Activated T-helper 9 cell treated with anti-CD3 and anti-CD28 coated beads, Interleukin-2, amount 50 U/mL, for 16 hours (primary cell): ENCODE data around the gene SPRN.
"Not testable (repeated sequence)": the region's sequence is repeated elsewhere in the genome, so short reads cannot be mapped to it uniquely, and the experiment has no call there.

Source experiments
- DNase-seq: peaks from one replicate; pipeline ENCODE4 v3.0.0-alpha.2; 2020; ENCODE audit warnings: low read depth

The SPRN gene

DNA sequence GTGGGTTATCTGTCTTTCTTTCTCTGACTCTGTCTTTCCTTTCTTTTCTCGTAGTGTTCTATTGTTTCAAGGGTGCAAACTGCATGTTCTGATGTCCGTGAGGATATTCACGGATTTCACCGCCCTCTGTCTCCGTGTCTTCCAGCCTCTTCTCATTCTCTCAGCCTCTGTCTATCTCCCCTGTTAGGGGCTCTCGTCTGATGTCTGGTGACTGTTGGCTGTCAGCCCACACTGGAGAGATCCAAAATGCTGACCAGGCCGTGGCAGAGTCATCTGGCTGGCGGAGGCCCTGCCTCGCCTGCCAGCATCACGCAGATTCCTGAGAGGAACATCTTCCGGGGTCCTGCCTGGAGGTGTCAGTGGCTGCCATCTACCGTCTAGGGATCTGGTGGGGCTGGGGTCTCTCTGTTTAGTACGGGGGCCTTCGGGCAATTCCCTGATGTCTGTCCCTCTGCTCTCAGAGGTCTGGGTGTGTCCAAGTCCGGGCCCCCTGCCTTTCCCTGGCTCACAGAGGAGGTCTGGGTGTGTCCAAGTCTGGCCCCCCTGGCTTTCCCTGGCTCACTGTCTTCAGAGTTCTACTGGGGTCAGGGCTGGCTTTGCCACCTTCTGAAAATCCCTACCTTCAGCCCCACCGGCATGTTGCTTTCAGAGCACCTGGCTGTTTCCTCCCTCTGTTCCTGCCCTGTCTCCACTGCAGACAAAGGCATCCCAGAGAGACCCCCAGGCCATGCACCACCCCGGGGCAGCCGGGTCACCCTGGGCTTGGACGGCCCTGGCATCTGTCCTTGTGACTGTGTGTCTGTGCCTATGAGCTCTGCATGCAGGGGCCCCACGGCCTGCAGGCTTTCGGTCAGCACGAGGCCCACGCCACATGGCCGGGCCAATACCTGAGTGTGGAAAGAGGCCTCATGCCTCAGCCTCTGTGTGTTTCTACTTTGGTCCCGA, 15.4 kb upstream of the SPRN start:
- DNase-seq: no peak

DNA sequence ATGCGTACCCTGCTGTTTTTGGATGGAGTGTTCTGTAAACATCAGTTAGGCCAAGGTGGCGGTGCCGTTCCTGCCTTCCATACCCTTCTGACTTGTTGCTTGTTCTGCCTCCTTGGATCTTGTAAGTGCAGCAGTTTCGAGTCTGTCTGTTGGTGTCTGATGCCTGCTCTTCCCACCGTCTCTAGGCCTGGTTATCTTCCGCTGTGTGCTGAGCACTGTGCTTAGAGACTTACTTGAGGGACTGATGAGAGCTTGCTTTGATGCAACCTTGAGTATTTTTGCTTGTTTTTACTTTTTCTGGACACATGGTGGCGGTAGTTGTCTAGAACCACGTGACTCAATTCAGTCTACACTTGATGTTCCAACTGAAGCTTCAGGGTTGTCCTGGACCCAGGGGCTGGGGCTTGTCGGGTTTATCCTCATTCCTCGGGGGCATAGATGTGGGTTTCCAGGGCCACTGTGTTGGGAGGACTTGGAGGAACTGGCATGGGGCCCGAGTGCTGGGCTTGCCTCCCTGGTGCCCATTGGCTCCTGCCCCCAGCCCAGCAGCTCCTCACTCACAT, 14.4 kb upstream of the SPRN start:
- no peak for DNase-seq

DNA sequence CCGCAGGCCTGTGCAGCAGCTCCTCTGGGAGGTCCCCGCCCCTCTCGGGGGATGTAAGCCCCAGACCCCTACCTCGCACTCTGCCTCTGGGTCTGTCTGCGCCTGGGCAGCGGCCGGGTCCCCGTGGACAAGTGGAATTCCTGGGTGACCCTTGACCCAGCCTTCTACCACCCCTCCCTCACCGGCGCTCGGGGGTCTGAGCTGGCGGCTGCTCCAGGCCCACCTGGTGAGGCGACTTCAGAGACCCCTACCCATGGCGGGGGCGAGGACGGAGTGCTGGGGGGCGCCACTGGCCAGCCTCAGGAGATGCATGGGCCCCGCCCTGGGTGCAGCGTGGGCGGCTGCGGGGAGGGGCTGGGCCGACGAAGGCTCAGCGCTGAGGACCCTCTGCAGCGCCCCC, 8.4 kb upstream of the SPRN start:
- DNase-seq: not testable (repeated sequence)

DNA sequence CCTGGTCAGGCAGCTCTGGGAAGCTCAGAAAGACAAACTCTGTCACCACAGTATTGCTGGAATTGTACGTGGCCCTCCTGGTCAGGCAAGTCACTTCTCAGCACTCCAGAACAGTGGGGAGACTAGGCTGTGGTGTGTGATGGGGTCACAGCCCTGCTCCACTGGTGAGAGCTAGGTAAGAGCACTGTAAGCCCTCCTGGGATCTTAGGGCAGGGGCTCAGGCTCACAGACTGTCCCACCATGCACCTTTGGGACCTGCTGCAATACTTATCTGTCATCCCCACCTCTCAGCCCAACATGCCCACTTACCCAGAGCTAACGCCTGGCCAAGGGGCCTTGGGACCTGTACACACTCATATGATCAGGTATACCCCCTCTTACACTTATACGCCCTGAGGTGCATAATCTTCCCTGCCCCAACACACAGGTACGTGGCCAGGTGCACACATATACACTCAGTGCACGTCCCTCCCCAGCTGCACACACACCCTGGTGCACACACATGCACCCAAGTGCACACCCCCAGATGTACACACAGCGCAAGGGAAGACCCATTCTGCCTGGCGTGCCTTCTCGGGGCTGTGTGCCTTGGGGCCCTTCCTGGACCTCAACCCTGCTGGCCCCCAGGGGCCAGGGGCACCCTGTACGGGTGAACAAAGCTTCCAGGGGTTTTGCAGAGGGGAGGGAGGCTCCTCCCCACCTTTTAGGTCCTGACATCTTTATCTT, 7.6 kb upstream of the SPRN start:
- DNase-seq: not testable (repeated sequence)

DNA sequence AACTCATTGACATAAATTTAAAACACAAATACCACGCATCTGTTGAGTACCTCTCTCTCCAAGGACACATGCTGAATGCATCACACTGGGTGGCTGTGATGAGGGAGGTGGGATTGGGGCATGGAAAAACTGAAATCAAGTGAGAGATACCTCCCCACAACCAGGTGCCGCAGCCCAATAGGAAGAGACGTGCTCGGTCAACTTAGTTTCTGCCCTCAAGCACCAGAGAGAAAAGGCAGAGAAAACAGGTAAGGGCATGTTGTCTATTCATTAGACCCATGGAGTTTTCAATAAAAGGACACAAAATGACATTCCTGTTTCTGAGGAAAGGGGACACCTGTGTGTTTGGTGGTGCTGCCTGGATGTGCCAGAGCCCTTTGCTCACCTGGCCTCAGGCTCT, 5.1 kb upstream of the SPRN start:
- DNase-seq: not testable (repeated sequence)

GRCh38 chr10:133424102-133424501, 323 bp downstream of the SPRN start:
- not testable (repeated sequence) for DNase-seq

GRCh38 chr10:133422807-133423771, 1.3 kb downstream of the SPRN start:
- DNase-seq: no peak

DNA sequence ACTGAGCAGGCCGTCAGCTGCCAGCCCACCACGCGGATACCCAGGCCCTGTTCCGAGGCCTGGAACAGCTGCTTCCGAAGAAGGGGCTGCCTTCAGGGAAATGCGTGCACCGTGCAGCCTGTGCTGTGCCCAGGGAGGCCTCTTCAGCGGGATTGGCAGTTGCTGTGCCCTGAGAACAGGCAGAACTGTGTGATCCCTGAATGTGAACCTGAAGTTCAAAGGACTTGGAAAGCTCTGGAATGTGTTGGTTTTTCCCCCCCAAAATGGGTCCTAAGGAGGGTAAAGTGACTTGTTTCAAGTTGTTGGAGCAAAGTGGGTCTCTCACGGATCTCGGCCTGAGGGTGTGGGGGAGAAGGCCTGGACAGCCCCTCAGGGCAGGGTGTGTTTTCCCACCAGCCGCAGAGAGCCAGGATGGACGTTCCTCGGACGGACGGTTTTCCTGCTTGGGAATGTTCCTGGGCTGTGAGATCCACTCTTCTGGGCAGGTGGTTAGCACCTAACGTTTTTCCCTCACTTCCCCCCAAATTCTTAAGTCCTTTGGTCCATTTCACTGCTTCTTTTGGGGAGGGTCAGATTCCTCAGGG, 2.1 kb downstream of the SPRN start:
- no peak for DNase-seq

DNA sequence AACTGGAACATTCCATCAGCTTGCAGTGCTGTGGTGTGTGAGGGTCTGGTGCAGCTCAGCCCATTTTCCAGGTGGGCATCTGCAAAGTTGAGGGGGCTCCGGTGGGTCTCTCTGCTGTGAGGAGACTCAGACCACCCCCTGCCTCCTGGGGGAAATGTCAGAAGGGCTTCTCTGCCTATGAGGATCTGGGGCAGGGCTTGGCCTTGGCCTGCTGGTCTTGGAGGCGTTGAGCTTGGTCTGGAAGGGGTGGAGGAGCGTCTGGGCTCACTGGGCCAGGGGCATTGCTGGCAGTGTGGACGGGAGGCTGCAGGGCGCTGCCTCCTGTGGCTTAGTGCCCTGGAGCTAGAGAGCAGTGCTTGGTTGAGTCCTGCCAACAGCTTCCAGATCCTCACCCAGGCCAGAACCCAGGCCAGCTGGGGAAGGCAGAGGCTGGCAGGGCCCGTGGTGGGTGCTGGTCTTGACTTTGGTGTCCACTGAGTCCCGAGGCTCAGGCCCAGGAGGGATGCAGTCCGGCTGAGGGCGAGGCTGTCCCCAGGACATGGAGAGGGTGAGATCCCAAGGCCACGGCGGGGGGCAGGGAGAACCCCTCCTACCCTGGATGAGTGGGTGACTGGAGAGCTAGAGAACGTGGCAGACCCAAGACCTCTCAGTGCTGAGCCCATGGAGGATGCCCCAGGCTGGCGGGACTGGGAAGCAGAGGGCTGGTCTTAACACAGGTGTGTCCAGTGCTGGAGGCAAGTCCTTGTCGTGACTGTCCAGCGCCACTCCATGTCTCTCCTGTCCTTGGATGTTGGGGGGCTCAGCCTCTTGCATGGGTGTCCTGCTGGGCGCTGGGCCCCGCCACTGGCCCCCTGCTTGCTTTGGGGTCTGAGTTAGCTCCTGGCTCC, 2.8 kb downstream of the SPRN start:
- no peak for DNase-seq

DNA sequence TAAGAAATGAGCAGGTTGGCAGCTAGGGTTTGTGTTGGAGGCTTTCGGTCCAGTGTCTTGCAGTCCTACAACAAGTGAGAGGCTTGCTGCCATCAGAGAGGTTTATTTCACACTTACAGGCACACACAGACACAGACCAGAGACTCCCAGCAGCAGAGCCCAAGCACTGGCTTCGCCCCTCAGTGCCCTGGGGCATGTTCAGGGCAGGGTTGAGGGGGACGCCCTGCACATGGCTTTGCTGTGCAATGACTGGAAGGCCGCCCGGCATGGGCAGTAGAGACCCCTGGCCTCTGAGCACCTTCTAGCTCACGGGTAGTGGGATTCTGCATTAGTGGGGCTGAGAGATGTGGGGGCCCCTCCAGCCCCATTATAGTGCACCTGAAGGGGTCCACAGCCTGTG, 3.8 kb downstream of the SPRN start:
- DNase-seq: no peak

GRCh38 chr10:133420028-133420427, 4.4 kb downstream of the SPRN start:
- DNase-seq: no peak

DNA sequence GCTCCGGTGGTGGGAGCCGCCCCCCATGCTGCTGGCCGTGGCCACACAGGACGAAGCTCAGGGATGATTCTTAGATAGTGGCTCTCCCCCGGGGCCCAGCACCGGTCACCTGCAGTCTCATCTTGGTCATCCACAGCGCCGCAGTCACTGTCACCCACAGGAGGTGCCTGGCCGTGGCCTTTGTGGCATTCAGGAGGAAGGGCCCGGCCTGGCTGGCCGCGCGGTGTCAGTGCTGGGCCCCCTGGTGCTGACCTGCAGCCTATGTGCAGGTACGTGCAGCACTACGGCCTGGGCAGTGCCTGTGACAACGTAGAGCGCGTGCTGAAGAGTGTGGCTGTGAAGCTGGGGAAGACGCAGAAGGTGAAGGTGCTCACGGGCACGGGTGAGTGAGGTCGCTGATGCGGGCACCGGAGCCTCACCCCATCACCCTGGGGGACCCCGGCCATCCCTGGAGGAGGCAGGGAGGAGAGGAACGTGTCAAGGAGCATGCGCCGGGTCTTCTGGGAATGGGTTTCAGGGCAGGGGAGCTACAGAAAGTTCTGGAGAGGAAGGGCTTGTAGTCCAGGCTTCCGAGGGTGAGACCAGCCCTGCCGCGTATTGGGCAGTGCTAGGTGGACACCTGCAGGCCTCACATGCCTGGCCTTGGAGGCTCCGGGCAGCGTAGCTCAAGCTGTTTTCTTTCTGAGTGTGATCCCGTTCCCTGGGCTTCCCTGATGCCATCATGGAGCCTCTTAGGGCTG, 5.0 kb downstream of the SPRN start:
- DNase-seq: no peak

DNA sequence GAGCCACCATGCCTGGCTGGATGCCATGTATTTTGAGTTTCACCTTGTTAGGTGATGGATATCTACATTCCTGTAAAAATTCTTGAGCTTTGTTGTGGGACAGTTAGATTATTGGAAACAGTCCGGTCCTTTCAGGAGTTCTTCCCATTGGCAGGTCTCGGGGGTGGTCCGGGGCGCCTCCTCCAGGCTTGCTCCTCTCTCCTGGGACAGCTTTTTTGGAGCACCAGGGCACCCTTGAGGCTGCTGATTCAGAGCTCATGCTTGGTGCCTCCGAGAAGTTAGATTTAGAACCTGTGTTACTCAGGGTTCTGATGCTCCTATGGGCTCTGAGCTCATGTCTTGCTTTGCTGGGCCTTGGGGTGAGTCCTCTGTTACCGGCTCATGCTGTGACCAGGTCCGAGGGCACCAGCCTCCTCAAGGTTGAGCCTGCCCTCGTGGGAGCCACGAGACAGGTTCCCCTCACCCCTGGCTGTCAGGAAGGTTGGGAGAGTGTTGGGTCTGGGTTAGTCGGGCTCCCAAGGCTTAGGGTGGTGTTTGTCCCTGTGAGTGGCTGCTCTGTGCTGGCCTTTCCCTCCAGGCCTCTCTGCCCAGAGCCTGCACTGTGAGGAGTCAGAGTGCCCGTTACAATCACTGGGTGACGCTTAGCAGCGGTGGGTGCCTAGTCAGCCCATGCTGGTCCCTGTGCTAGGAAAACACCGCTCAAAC, 6.0 kb downstream of the SPRN start:
- DNase-seq: no peak

DNA sequence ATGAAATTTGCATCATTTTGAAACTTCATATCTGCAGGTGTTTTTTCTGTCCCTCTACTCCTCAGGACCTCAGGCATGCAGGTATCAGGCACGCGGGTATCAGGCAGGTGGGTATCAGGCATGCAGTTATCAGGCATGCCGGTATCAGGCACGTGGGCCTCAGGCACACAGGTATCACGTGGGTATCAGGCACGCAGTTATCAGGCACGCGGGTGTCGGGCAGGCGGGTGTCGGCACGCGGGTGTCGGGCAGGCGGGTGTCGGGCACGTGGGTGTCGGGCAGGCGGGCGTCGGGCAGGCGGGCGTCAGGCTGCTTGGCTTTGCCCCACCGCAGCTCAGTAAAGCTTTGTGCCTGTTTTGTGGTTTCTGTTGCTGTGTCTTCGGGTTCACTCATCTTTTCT, 8.7 kb downstream of the SPRN start:
- no peak for DNase-seq

DNA sequence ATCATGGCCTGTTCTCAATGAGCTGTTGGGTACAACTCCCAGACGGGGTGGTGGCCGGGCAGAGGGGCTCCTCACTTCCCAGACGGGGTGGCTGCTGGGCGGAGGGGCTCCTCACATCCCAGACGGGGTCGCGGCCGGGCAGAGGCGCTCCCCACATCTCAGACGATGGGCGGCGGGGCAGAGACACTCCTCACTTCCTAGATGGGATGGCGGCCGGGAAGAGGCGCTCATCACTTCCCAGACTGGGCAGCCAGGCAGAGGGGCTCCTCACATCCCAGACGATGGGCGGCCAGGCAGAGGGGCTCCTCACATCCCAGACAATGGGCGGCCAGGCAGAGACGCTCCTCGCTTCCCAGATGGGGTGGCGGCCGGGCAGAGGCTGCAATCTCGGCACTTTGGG, 10.0 kb downstream of the SPRN start:
- DNase-seq: not testable (repeated sequence)

DNA sequence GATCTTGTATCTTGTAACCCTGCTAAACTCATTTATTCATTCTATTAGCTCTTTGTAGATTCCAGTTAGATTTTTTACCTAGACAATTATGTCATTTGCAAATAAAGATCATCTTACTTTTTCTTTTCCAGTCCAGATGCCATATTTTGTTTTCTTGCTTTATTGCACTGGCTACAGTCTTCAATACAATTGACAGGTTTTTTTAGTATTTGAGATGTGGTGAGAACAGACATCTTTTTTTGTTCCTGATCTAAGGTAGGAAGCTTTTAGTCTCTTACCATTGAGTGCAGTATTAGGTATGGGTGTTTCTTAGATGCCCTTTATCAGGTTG, 12.1 kb downstream of the SPRN start:
- no peak for DNase-seq

DNA sequence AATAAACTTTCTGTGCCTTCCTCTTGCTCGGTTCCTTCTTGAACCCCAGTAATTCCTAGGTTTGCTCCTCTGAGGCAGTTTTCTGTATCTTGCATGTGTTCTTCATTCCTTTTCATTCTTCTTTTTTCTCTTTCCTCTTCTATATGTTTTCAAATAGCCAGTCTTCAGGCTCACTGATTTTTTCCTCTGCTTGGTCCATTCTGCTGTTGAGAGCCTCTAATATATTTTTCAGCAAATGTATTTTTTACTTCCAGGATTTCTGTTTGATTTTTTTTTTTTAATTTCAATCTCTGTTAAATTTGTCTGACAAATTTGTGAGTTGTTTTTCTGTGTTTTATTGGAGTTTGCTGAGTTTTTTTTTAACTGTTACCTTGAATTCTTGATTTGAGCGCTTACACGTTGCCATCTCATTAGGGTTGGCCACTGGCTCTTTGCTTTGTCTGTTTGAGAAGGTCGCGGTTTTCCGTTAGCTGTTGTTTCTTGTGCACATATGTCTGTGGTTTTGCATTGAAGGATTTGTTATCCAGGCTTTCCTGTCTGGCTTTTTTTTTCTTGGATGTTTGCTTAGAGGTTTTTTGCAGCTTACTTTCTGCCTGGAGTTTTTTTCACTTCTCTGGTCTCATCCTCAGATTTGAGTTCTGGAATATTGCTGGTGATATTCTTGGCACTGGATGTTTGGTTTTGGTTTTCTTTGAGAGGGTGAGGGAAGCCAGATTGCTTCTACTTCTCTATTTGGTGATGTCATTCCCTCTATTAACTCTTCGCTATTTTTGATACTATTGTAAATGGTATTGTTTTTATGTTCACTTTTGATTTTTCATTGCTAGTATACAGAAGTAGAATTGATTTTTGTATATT, 12.7 kb downstream of the SPRN start:
- no peak for DNase-seq

- DNase-seq: no peak
These were observed 18.4 kb downstream of the SPRN start for GRCh38 chr10:133405844-133406527.
